Activated naive CD8-positive, alpha-beta T cell (primary cell): ENCODE data around the gene SH3PXD2A.

Source experiments
- H3K27ac Mint-ChIP-seq: one replicate; pipeline ENCODE4 v1.8.0; 2021; ENCODE audit warnings: mixed read lengths
- H3K27me3 Mint-ChIP-seq: one replicate; pipeline ENCODE4 v1.8.0; 2021; ENCODE audit warnings: mixed read lengths
- H3K36me3 Mint-ChIP-seq: one replicate; pipeline ENCODE4 v1.8.0; 2021; ENCODE audit warnings: mixed read lengths
- H3K4me1 Mint-ChIP-seq: one replicate; pipeline ENCODE4 v1.8.0; 2021; ENCODE audit warnings: low read depth, mixed read lengths
- H3K4me3 Mint-ChIP-seq: one replicate; pipeline ENCODE4 v1.8.0; 2021; ENCODE audit warnings: mild to moderate bottlenecking, mixed read lengths
- H3K9me3 Mint-ChIP-seq: one replicate; pipeline ENCODE4 v1.8.0; 2021; ENCODE audit warnings: low read depth, mixed read lengths

SH3PXD2A gene

DNA sequence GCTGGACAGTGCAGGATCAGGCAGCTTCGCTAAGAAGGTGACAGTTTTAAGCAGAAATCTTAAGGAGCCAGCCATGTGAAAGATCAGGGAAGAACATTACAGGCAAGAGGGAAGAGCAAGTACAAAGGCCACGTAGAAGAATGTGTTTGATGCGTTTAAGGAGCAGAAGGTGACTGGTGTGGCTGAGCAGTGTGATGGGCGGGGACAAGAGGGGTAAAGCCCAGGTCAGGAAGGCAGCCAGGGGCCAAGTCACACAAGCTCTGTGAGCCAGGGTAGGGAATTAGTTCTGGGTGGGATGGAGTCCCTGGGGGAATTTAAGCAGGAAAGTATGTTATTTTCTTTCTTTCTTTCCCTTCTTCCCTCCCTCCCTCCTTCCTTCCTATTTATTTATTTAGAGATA lies 166.9 kb downstream of the SH3PXD2A start:
- H3K4me1 Mint-ChIP-seq, result peaks cover 9% of the 10 kb centered on the region
- H3K36me3 Mint-ChIP-seq, result no peaks in the 10 kb centered on the region
- H3K9me3 Mint-ChIP-seq, result no peaks in the 10 kb centered on the region
- H3K27ac Mint-ChIP-seq, result no peak overlapping the region
- H3K4me3 Mint-ChIP-seq, result no peak overlapping the region
- no peaks in the 10 kb centered on the region for H3K27me3 Mint-ChIP-seq

DNA sequence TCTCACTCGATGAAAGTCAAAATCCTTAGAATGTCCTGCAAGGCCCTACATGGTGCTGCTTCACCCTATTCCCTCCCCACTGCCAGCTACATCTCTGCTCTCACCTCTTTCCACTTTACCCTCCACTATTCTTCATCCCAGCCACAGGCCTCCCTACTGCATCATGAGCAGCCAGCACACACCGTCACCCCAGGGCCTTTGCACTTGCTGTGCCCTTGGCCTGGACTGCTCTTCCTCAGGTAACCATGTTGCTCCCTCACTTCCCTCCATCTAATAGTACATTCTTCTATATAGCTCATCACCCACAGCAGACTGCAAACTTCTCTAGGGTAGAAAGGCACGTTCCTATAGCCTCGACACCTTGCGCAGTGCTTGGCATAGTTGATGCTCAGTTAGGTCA lies 167.7 kb downstream of the SH3PXD2A start:
- Mint-ChIP-seq H3K9me3 (no peaks in the 10 kb centered on the region), H3K27ac (no peak overlapping the region), H3K4me1 (peaks cover 7% of the 10 kb centered on the region), H3K36me3 (no peaks in the 10 kb centered on the region), H3K4me3 (no peak overlapping the region), H3K27me3 (no peaks in the 10 kb centered on the region)

DNA sequence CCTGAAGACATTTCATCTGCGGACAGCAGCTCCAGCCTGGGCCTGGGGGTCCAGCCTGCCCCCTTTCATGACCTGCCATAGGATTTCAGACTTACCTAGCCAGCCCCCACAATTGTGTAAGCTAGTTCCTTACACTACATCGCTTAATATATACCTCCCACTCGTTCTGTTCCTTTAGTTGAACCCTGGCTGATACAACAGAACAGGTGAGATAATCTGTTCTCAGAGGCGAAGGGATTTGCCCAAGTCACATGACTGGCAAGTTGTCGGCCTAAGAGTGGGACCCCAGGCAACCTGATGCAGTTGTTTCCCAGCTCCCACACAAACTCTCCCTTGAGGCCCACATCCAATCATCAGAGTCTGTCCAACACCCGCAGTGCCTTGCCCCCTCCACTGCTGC lies 168.2 kb downstream of the SH3PXD2A start:
- Mint-ChIP-seq H3K4me1 (peaks cover 7% of the 10 kb centered on the region), H3K27me3 (no peaks in the 10 kb centered on the region), H3K4me3 (no peak overlapping the region), H3K9me3 (no peaks in the 10 kb centered on the region), H3K27ac (no peak overlapping the region), H3K36me3 (no peaks in the 10 kb centered on the region)

GRCh38 chr10:103685880-103686669 lies 169.3 kb downstream of the SH3PXD2A start:
- Mint-ChIP-seq H3K4me1 (no peaks in the 10 kb centered on the region), H3K36me3 (no peaks in the 10 kb centered on the region), H3K9me3 (no peaks in the 10 kb centered on the region), H3K4me3 (no peak overlapping the region), H3K27ac (no peak overlapping the region), H3K27me3 (no peaks in the 10 kb centered on the region)

- no peaks in the 10 kb centered on the region for H3K27me3 Mint-ChIP-seq
Measured at GRCh38 chr10:103683851-103684250, 171.5 kb downstream of the SH3PXD2A start.

DNA sequence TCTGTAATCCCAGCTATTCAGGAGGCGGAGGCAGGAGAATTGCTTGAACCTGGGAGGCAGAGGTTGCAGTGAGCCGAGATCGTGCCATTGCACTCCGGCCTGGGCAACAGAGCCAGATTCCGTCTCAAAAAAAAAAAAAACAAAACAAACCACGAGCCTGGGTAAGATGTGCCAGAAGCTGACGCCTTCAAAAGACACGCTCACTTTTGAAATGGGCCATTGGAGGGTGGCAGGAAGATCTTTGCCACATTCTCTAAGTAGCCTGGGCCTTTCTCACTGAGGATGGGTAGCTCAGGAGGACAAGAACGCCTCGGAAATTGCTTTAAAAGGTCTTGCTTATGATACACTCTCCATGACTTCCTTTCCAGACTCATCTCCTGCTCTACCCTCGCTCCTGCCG lies 172.7 kb downstream of the SH3PXD2A start:
- Mint-ChIP-seq H3K4me1 (peaks cover 14% of the 10 kb centered on the region), H3K27me3 (no peaks in the 10 kb centered on the region), H3K9me3 (no peaks in the 10 kb centered on the region), H3K4me3 (no peak overlapping the region), H3K36me3 (no peaks in the 10 kb centered on the region), H3K27ac (no peak overlapping the region)

More at GRCh38 chr10:103683851-103684250, 171.5 kb downstream of the SH3PXD2A start:
- H3K4me1 Mint-ChIP-seq, result peaks cover 2% of the 10 kb centered on the region
- no peak overlapping the region for H3K4me3 Mint-ChIP-seq
- no peak overlapping the region for H3K27ac Mint-ChIP-seq
- no peaks in the 10 kb centered on the region for H3K36me3 Mint-ChIP-seq
- no peaks in the 10 kb centered on the region for H3K9me3 Mint-ChIP-seq

- Mint-ChIP-seq H3K4me1 (peaks cover 17% of the 10 kb centered on the region), H3K36me3 (no peaks in the 10 kb centered on the region), H3K9me3 (no peaks in the 10 kb centered on the region), H3K27me3 (no peaks in the 10 kb centered on the region), H3K27ac (no peak overlapping the region), H3K4me3 (no peak overlapping the region)
Measured at GRCh38 chr10:103681617-103682399, 173.6 kb downstream of the SH3PXD2A start.

- Mint-ChIP-seq H3K36me3 (no peaks in the 10 kb centered on the region), H3K27me3 (no peaks in the 10 kb centered on the region), H3K4me1 (peaks cover 17% of the 10 kb centered on the region), H3K9me3 (no peaks in the 10 kb centered on the region), H3K27ac (no peak overlapping the region), H3K4me3 (no peak overlapping the region)
Measured at GRCh38 chr10:103680869-103681236, 174.5 kb downstream of the SH3PXD2A start.

- Mint-ChIP-seq H3K4me1 (peaks cover 17% of the 10 kb centered on the region), H3K36me3 (no peaks in the 10 kb centered on the region), H3K4me3 (no peak overlapping the region), H3K27ac (no peak overlapping the region), H3K9me3 (no peaks in the 10 kb centered on the region), H3K27me3 (no peaks in the 10 kb centered on the region)
Measured at GRCh38 chr10:103679096-103679790, 176.1 kb downstream of the SH3PXD2A start.

GRCh38 chr10:103678178-103678526 lies 177.2 kb downstream of the SH3PXD2A start:
- H3K36me3 Mint-ChIP-seq, result no peaks in the 10 kb centered on the region
- no peaks in the 10 kb centered on the region for H3K9me3 Mint-ChIP-seq
- peak overlapping the region; percentile 82 for H3K4me3 Mint-ChIP-seq
- H3K4me1 Mint-ChIP-seq, result peaks cover 17% of the 10 kb centered on the region
- H3K27me3 Mint-ChIP-seq, result no peaks in the 10 kb centered on the region
- H3K27ac Mint-ChIP-seq, result peak overlapping the region; percentile 87

DNA sequence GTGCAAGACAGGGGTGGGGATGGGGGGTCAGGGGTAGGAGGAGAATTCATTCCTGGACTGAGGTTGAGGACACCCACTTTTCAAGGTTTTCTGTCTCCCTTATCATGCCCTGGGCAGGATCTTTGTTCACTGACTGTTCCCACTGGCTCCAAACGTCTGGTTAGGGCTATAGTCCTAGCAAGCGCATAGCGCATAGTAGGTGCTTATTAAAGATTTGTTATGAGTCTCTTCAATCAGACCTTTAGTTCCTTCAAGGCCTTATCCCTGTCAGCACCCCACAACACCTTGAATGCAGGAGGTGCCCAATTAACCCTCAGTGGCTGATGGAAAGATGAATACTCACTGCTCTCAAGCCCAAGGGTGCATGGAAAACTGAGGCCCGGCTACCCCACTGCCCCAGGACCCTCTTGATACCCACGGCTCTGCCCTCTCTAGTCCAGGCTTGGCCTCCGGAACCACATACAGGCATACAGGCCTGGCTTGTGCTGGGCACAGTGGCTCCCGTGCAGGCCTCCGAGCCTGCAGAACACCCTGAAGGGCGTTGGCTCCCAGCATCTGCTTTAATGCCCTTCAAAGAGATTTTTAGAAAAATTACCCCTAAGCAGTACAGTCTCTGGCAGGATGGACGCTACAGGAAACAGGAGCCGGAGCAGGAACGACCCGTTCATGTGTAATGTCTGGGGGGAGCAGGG lies 177.7 kb downstream of the SH3PXD2A start:
- no peaks in the 10 kb centered on the region for H3K9me3 Mint-ChIP-seq
- peak overlapping the region; percentile 87 for H3K27ac Mint-ChIP-seq
- H3K27me3 Mint-ChIP-seq, result no peaks in the 10 kb centered on the region
- H3K36me3 Mint-ChIP-seq, result no peaks in the 10 kb centered on the region
- H3K4me3 Mint-ChIP-seq, result peak overlapping the region; percentile 82
- peaks cover 17% of the 10 kb centered on the region for H3K4me1 Mint-ChIP-seq

GRCh38 chr10:103676851-103677417 lies 178.4 kb downstream of the SH3PXD2A start:
- Mint-ChIP-seq H3K27me3 (no peaks in the 10 kb centered on the region), H3K36me3 (no peaks in the 10 kb centered on the region), H3K9me3 (no peaks in the 10 kb centered on the region), H3K27ac (no peak overlapping the region), H3K4me1 (peaks cover 17% of the 10 kb centered on the region), H3K4me3 (no peak overlapping the region)

DNA sequence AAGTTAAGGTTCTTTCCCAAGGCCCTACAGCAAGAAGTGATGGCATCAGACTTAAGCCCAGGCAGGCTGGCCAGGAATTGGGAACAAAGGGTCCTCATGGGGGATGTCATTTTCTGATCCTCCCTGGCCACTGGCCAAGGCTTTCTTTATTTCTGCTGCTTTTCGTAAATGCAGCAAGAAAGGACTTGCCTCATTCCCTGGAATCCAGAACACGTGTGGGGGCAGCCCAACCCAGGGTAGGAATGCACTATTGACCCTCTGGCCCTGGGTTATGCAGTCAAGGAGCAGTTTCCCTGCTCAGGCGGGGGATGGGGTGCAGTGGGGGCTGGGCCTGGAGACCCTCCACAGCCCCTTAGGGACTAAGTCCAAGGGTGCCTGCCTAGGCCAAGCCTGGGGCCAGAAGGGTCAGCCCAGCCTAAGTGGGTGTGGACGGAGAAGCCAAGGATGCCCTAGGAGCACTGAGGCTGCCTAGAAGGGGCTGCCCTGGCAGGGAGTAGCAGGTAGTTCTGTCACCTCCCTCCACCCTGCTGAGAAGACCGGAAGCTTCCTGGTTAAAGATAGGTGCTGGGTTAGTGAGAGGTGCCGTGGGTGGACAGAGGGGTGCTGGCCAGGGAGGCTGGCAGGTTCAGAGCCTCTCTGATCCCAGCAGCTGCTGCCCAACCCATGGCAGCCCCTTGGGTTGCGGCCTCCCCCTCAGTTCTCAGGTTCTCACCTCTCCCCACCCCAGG lies 179.2 kb downstream of the SH3PXD2A start:
- H3K36me3 Mint-ChIP-seq, result no peaks in the 10 kb centered on the region
- no peaks in the 10 kb centered on the region for H3K9me3 Mint-ChIP-seq
- H3K4me3 Mint-ChIP-seq, result no peak overlapping the region
- peaks cover 17% of the 10 kb centered on the region for H3K4me1 Mint-ChIP-seq
- no peak overlapping the region for H3K27ac Mint-ChIP-seq
- no peaks in the 10 kb centered on the region for H3K27me3 Mint-ChIP-seq

DNA sequence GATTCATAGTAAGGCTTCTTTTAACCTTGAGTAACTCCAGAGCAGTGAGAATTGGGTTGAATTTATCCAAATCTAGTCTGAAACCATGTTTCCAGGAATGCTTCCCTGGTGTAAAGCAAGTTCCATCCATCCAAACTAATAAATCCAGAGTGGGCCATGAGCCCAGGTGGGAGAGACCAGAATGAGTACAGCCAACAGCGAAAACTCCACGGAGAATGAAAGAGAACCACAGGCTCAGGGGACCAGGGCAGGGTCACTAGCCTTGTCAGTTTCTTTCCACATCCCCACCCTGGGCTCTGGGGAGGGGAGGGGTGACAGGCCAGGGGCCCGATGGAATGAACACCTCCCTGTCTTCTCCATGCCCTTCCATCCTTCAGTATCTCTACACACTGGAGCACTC lies 181.8 kb downstream of the SH3PXD2A start:
- H3K27ac Mint-ChIP-seq, result no peak overlapping the region
- H3K27me3 Mint-ChIP-seq, result no peaks in the 10 kb centered on the region
- H3K4me3 Mint-ChIP-seq, result no peak overlapping the region
- H3K4me1 Mint-ChIP-seq, result peaks cover 24% of the 10 kb centered on the region
- no peaks in the 10 kb centered on the region for H3K9me3 Mint-ChIP-seq
- no peaks in the 10 kb centered on the region for H3K36me3 Mint-ChIP-seq
